ENCODE measurements around the gene DENND1A.
A peak's percentile ranks its signal among the peaks of the same experiment; 100 is the strongest.

DENND1A gene

GRCh38 chr9:123493627-123494026 is 436.3 kb downstream of the DENND1A start:
- Histone ChIP-seq H3K27ac (replicated peaks; ENCODE audit: low read length) (no peak overlapping the region), H2AK5ac (ENCODE audit: low read depth, low read length) (no peak overlapping the region)

GRCh38 chr9:123490688-123491087 is 439.2 kb downstream of the DENND1A start:
- no peaks in the 10 kb centered on the region for H3K36me3 ChIP-seq (replicated peaks in 1 of 2; ENCODE audit: control insufficient read depth in 2 of 2, insufficient read depth in 2 of 2, low read length in 2 of 2)
- DNase-seq (ENCODE audit: low spot score): no peak
- H2AFZ ChIP-seq (ENCODE audit: low read length): no peak overlapping the region

More at GRCh38 chr9:123493627-123494026, 436.3 kb downstream of the DENND1A start:
- no CpG with 5 or more reads among the region's 8 CpGs for WGBS, 2 donors (ENCODE audit: extremely low coverage in 2 of 2, insufficient read length in 2 of 2, insufficient replicate concordance in 1 of 2)
- Histone ChIP-seq H3K4me3 (ENCODE audit: low read length in 2 of 2) (no peak overlapping the region), H4K91ac (ENCODE audit: low read depth, low read length, poor library complexity) (no peak overlapping the region), H3K4me2 (ENCODE audit: insufficient read depth, low read length, poor library complexity, severe bottlenecking) (no peak overlapping the region), H3K23ac (ENCODE audit: low read depth, low read length, poor library complexity) (no peak overlapping the region), H3K14ac (ENCODE audit: low read length) (no peak overlapping the region), H3K4ac (ENCODE audit: low read length) (no peak overlapping the region), H2BK12ac (ENCODE audit: low read length) (no peak overlapping the region), H3K36me3 (replicated peaks in 1 of 2; ENCODE audit: control insufficient read depth in 2 of 2, insufficient read depth in 2 of 2, low read length in 2 of 2) (no peaks in the 10 kb centered on the region), H2BK120ac (ENCODE audit: low read depth, low read length) (no peak overlapping the region), H2BK5ac (ENCODE audit: low read length) (no peak overlapping the region), H3K79me1 (ENCODE audit: low read depth, low read length) (no peaks in the 10 kb centered on the region), H4K8ac (ENCODE audit: low read depth, low read length) (no peak overlapping the region), H3K9me3 (replicated peaks in 1 of 2; ENCODE audit: control insufficient read depth in 2 of 2, insufficient read depth in 1 of 2, low read depth in 1 of 2, low read length in 2 of 2) (no peaks in the 10 kb centered on the region), H2AFZ (ENCODE audit: low read length) (peak overlapping the region; percentile 1), H3K9ac (ENCODE audit: low read depth, low read length, poor library complexity) (no peak overlapping the region), H3K4me1 (ENCODE audit: control insufficient read depth in 2 of 2, insufficient read depth in 1 of 2, low read depth in 1 of 2, low read length in 2 of 2) (peaks cover 7 to 17% of the 10 kb centered on the region in 2 donors), H2BK15ac (ENCODE audit: low read length) (no peak overlapping the region), H3K27me3 (ENCODE audit: control insufficient read depth in 3 of 3, insufficient read depth in 3 of 3, low read depth in 1 of 3, low read length in 3 of 3) (no peaks in the 10 kb centered on the region), H3K18ac (ENCODE audit: low read length) (no peak overlapping the region)
- DNase-seq (ENCODE audit: low spot score): no peak

GRCh38 chr9:123488722-123489321 is 441.1 kb downstream of the DENND1A start:
- no peaks in the 10 kb centered on the region for H3K36me3 ChIP-seq (replicated peaks in 1 of 2; ENCODE audit: control insufficient read depth in 2 of 2, insufficient read depth in 2 of 2, low read length in 2 of 2)
- DNase-seq (ENCODE audit: low spot score): no peak
- no peaks in the 10 kb centered on the region for H3K27me3 ChIP-seq (ENCODE audit: control insufficient read depth in 3 of 3, insufficient read depth in 3 of 3, low read depth in 1 of 3, low read length in 3 of 3)
- H2BK5ac ChIP-seq (ENCODE audit: low read length): no peak overlapping the region
- peaks cover 22 to 26% of the 10 kb centered on the region in 2 donors for H3K4me1 ChIP-seq (ENCODE audit: control insufficient read depth in 2 of 2, insufficient read depth in 1 of 2, low read depth in 1 of 2, low read length in 2 of 2)
- H3K23ac ChIP-seq (ENCODE audit: low read depth, low read length, poor library complexity): no peak overlapping the region
- H2BK15ac ChIP-seq (ENCODE audit: low read length): no peak overlapping the region
- no peaks in the 10 kb centered on the region for H3K79me1 ChIP-seq (ENCODE audit: low read depth, low read length)
- H3K4ac ChIP-seq (ENCODE audit: low read length): no peak overlapping the region
- H2BK12ac ChIP-seq (ENCODE audit: low read length): no peak overlapping the region
- no peak overlapping the region for H4K8ac ChIP-seq (ENCODE audit: low read depth, low read length)
- H3K27ac ChIP-seq (replicated peaks; ENCODE audit: low read length): no peak overlapping the region
- H3K4me3 ChIP-seq (ENCODE audit: low read length in 2 of 2): no peak overlapping the region
- H3K9ac ChIP-seq (ENCODE audit: low read depth, low read length, poor library complexity): no peak overlapping the region
- no peaks in the 10 kb centered on the region for H3K9me3 ChIP-seq (replicated peaks in 1 of 2; ENCODE audit: control insufficient read depth in 2 of 2, insufficient read depth in 1 of 2, low read depth in 1 of 2, low read length in 2 of 2)
- no CpG with 5 or more reads among the region's 16 CpGs for WGBS, 2 donors (ENCODE audit: extremely low coverage in 2 of 2, insufficient read length in 2 of 2, insufficient replicate concordance in 1 of 2)
- no peak overlapping the region for H3K14ac ChIP-seq (ENCODE audit: low read length)
- peak overlapping the region; percentile 59 for H3K18ac ChIP-seq (ENCODE audit: low read length)
- peak overlapping the region; percentile 13 for H4K91ac ChIP-seq (ENCODE audit: low read depth, low read length, poor library complexity)
- peak overlapping the region; percentile 20 for H2AFZ ChIP-seq (ENCODE audit: low read length)
- H2AK5ac ChIP-seq (ENCODE audit: low read depth, low read length): no peak overlapping the region
- no peak overlapping the region for H2BK120ac ChIP-seq (ENCODE audit: low read depth, low read length)
- H3K4me2 ChIP-seq (ENCODE audit: insufficient read depth, low read length, poor library complexity, severe bottlenecking): no peak overlapping the region

More at GRCh38 chr9:123490688-123491087, 439.2 kb downstream of the DENND1A start:
- Histone ChIP-seq H3K27me3 (ENCODE audit: control insufficient read depth in 3 of 3, insufficient read depth in 3 of 3, low read depth in 1 of 3, low read length in 3 of 3) (no peaks in the 10 kb centered on the region), H4K8ac (ENCODE audit: low read depth, low read length) (no peak overlapping the region), H3K18ac (ENCODE audit: low read length) (no peak overlapping the region), H3K79me1 (ENCODE audit: low read depth, low read length) (no peaks in the 10 kb centered on the region), H2BK12ac (ENCODE audit: low read length) (no peak overlapping the region), H3K4me3 (ENCODE audit: low read length in 2 of 2) (no peak overlapping the region), H2AK5ac (ENCODE audit: low read depth, low read length) (no peak overlapping the region), H3K9ac (ENCODE audit: low read depth, low read length, poor library complexity) (no peak overlapping the region), H2BK120ac (ENCODE audit: low read depth, low read length) (no peak overlapping the region), H3K27ac (replicated peaks; ENCODE audit: low read length) (no peak overlapping the region), H4K91ac (ENCODE audit: low read depth, low read length, poor library complexity) (no peak overlapping the region), H3K23ac (ENCODE audit: low read depth, low read length, poor library complexity) (no peak overlapping the region), H3K9me3 (replicated peaks in 1 of 2; ENCODE audit: control insufficient read depth in 2 of 2, insufficient read depth in 1 of 2, low read depth in 1 of 2, low read length in 2 of 2) (no peaks in the 10 kb centered on the region), H2BK5ac (ENCODE audit: low read length) (no peak overlapping the region), H2BK15ac (ENCODE audit: low read length) (no peak overlapping the region), H3K14ac (ENCODE audit: low read length) (no peak overlapping the region), H3K4ac (ENCODE audit: low read length) (no peak overlapping the region), H3K4me2 (ENCODE audit: insufficient read depth, low read length, poor library complexity, severe bottlenecking) (no peak overlapping the region), H3K4me1 (ENCODE audit: control insufficient read depth in 2 of 2, insufficient read depth in 1 of 2, low read depth in 1 of 2, low read length in 2 of 2) (peaks cover 22 to 25% of the 10 kb centered on the region in 2 donors)
- no CpG with 5 or more reads among the region's 6 CpGs for WGBS, 2 donors (ENCODE audit: extremely low coverage in 2 of 2, insufficient read length in 2 of 2, insufficient replicate concordance in 1 of 2)

GRCh38 chr9:123487944-123488548 is 441.9 kb downstream of the DENND1A start:
- no peak overlapping the region for H2BK5ac ChIP-seq (ENCODE audit: low read length)
- H4K8ac ChIP-seq (ENCODE audit: low read depth, low read length): no peak overlapping the region
- no CpG with 5 or more reads among the region's 5 CpGs for WGBS, 2 donors (ENCODE audit: extremely low coverage in 2 of 2, insufficient read length in 2 of 2, insufficient replicate concordance in 1 of 2)
- no peak overlapping the region for H2BK15ac ChIP-seq (ENCODE audit: low read length)
- H3K18ac ChIP-seq (ENCODE audit: low read length): no peak overlapping the region
- no peak overlapping the region for H2BK120ac ChIP-seq (ENCODE audit: low read depth, low read length)
- no peak overlapping the region for H3K4me2 ChIP-seq (ENCODE audit: insufficient read depth, low read length, poor library complexity, severe bottlenecking)
- H2AFZ ChIP-seq (ENCODE audit: low read length): peak overlapping the region; percentile 20
- H4K91ac ChIP-seq (ENCODE audit: low read depth, low read length, poor library complexity): no peak overlapping the region
- H3K14ac ChIP-seq (ENCODE audit: low read length): no peak overlapping the region
- peaks cover 22 to 23% of the 10 kb centered on the region in 2 donors for H3K4me1 ChIP-seq (ENCODE audit: control insufficient read depth in 2 of 2, insufficient read depth in 1 of 2, low read depth in 1 of 2, low read length in 2 of 2)
- H2AK5ac ChIP-seq (ENCODE audit: low read depth, low read length): no peak overlapping the region
- no peaks in the 10 kb centered on the region for H3K36me3 ChIP-seq (replicated peaks in 1 of 2; ENCODE audit: control insufficient read depth in 2 of 2, insufficient read depth in 2 of 2, low read length in 2 of 2)
- no peak overlapping the region for H3K27ac ChIP-seq (replicated peaks; ENCODE audit: low read length)
- H3K27me3 ChIP-seq (ENCODE audit: control insufficient read depth in 3 of 3, insufficient read depth in 3 of 3, low read depth in 1 of 3, low read length in 3 of 3): no peaks in the 10 kb centered on the region
- H3K9ac ChIP-seq (ENCODE audit: low read depth, low read length, poor library complexity): no peak overlapping the region
- peak; percentile 20 for DNase-seq (ENCODE audit: low spot score)
- H3K23ac ChIP-seq (ENCODE audit: low read depth, low read length, poor library complexity): no peak overlapping the region
- no peak overlapping the region for H2BK12ac ChIP-seq (ENCODE audit: low read length)
- H3K9me3 ChIP-seq (replicated peaks in 1 of 2; ENCODE audit: control insufficient read depth in 2 of 2, insufficient read depth in 1 of 2, low read depth in 1 of 2, low read length in 2 of 2): no peaks in the 10 kb centered on the region
- H3K4me3 ChIP-seq (ENCODE audit: low read length in 2 of 2): no peak overlapping the region
- no peaks in the 10 kb centered on the region for H3K79me1 ChIP-seq (ENCODE audit: low read depth, low read length)
- H3K4ac ChIP-seq (ENCODE audit: low read length): no peak overlapping the region

Measured in neuronal stem cell (in vitro differentiated cells).